Thymus (tissue), 11 donors: Measurements from ENCODE around the gene RNF214. TPM values are rescaled to one million over a fixed set of nuclear protein-coding genes. Genes with fewer than 3 reads are reported as not detected.

Experiments used
- DNase-seq, 9 donors: peaks; one replicate each; pipeline ENCODE4 v3.0.0-alpha.2; 2013; ENCODE audit warnings: low spot score in 9 of 9, low read depth in 6 of 9, missing footprints in 1 of 9
- H3K27ac ChIP-seq, 2 donors: one replicate each; pipeline ENCODE4 v1.5.1; 2013; ENCODE audit warnings: control low read depth in 1 of 2, low read depth in 1 of 2, low read length in 1 of 2, mild to moderate bottlenecking in 1 of 2, moderate library complexity in 1 of 2
- H3K27me3 ChIP-seq, 2 donors: one replicate each; pipeline ENCODE4 v1.5.1; 2013; ENCODE audit warnings: low read length in 1 of 2; ENCODE audit not compliant: control insufficient read depth in 2 of 2, insufficient read depth in 1 of 2
- H3K36me3 ChIP-seq, 2 donors: one replicate each; pipeline ENCODE4 v1.5.1; 2013; ENCODE audit warnings: low read length in 1 of 2, mild to moderate bottlenecking in 1 of 2, moderate library complexity in 1 of 2; ENCODE audit not compliant: control insufficient read depth in 2 of 2, insufficient read depth in 2 of 2
- H3K4me1 ChIP-seq, 2 donors: one replicate each; pipeline ENCODE4 v1.5.1; 2013; ENCODE audit warnings: low read length in 2 of 2; ENCODE audit not compliant: control insufficient read depth in 2 of 2, insufficient read depth in 2 of 2
- H3K4me3 ChIP-seq, 2 donors: one replicate each; pipeline ENCODE4 v1.5.1; 2013; ENCODE audit warnings: low read length in 2 of 2, control low read depth in 1 of 2, mild to moderate bottlenecking in 1 of 2
- H3K9me3 ChIP-seq, 2 donors: one replicate each; pipeline ENCODE4 v1.5.1; 2013; ENCODE audit warnings: low read length in 1 of 2, mild to moderate bottlenecking in 1 of 2; ENCODE audit not compliant: control insufficient read depth in 2 of 2, insufficient read depth in 1 of 2
- WGBS: extraction: QIAGEN DNeasy Blood & Tissue Kit; methylation state at CpG from one replicate; pipeline ENCODE4 v1.1.7; 2013; 5-methylcytosine and 5-hydroxymethylcytosine counted together
- polyA plus RNA-seq: library from polyadenylated mRNA; stranded (reverse); fragments of 200-250 nt; gene quantifications from one replicate; pipeline ENCODE4 v1.2.3, GENCODE V29; 2013
- total RNA-seq: library from RNA; stranded (reverse); fragments of 120-200 nt; gene quantifications from one replicate; pipeline ENCODE4 v1.2.4, GENCODE V29; 2013
- donor health status: healthy.

The RNF214 gene
- total and polyA plus RNA-seq, 2 donors, result 7.1 to 12.0 TPM

DNA sequence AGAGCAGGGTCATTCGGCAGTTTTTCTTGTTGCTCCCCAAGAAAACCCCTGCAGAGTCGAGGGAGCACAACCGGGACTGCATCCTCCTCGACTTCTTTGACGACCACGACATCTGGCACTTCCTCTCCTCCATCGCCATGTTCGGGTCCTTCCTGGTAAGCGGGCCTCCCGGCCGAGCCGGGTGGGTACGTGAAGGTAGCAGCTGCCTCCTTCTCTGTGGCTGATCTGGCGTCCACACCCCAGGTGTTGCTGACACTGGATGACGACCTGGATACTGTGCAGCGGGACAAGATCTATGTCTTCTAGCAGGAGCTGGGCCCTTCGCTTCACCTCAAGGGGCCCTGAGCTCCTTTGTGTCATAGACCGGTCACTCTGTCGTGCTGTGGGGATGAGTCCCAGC is 36.7 kb upstream of the RNF214 start:
- 71% methylated on average over 19 of the region's 19 CpGs for WGBS
- peaks cover 0 to 17% of the 10 kb centered on the region in 2 donors for H3K27me3 ChIP-seq
- no peak overlapping the region for H3K27ac ChIP-seq
- DNase-seq, result no peak
- H3K4me3 ChIP-seq, result no peak overlapping the region
- H3K9me3 ChIP-seq, result no peaks in the 10 kb centered on the region
- peaks cover 6 to 23% of the 10 kb centered on the region in 2 donors for H3K36me3 ChIP-seq
- H3K4me1 ChIP-seq, result no peaks in the 10 kb centered on the region

DNA sequence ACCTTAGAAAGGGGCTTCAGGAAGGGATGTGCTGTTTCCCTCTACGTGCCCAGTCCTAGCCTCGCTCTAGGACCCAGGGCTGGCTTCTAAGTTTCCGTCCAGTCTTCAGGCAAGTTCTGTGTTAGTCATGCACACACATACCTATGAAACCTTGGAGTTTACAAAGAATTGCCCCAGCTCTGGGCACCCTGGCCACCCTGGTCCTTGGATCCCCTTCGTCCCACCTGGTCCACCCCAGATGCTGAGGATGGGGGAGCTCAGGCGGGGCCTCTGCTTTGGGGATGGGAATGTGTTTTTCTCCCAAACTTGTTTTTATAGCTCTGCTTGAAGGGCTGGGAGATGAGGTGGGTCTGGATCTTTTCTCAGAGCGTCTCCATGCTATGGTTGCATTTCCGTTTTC is 35.5 kb upstream of the RNF214 start:
- no peak overlapping the region for H3K27ac ChIP-seq
- peaks cover 0 to 17% of the 10 kb centered on the region in 2 donors for H3K27me3 ChIP-seq
- DNase-seq, result no peak
- peaks cover 3 to 16% of the 10 kb centered on the region in 2 donors for H3K36me3 ChIP-seq
- H3K9me3 ChIP-seq, result no peaks in the 10 kb centered on the region
- H3K4me3 ChIP-seq, result no peak overlapping the region
- no peaks in the 10 kb centered on the region for H3K4me1 ChIP-seq
- WGBS, result 98% methylated on average over 7 of the region's 7 CpGs

DNA sequence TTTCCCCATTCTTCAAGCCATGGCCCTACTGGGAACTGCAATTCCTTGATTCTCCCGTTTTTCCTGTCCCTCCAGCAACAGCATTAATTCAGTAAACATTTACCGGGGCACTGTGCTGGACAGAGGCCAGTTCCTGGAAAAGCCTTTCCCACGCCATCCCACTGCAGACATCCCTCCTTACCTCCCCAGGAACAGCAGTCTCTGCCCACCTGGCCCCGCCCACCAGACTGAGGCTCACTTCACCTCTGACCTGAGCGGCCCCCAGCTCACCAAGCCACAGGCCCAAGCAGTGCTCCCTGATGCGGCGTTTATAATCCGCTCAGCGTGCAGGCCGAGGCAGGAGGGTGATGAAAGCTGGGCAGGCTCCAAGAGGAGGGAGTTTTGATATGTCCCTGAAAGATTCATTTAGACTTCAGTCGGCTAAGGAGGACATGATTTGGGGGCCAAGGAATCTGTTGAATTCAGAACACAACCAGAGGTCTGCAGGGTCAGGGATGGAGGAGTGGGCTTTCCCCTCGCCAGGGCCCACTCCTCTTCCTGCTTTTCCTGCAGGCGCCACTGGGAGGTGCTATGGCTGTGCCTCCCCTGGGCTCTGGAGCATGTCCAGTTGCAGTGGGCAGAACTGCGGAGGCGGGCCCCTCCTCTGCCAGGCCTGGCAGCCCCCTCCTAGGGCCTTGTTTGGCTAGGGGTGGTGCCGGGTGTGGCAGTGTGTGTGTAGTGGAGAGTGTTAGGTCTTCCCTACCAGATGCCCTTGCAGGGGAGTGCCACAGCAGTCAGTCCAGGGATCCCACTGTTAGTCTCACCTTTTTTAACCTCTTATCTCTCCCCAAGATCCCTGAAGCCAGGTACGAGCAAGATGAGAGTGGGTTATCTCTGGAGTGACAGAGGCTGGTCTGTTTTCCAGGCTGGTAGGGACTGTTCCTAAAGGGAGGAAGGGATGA is 34.7 kb upstream of the RNF214 start:
- 93% methylated on average over 17 of the region's 17 CpGs for WGBS
- no peaks in the 10 kb centered on the region for H3K4me1 ChIP-seq
- H3K4me3 ChIP-seq, result no peak overlapping the region
- H3K36me3 ChIP-seq, result peaks cover 5 to 9% of the 10 kb centered on the region in 2 donors
- no peak for DNase-seq
- no peaks in the 10 kb centered on the region for H3K9me3 ChIP-seq
- H3K27me3 ChIP-seq, result peaks cover 0 to 17% of the 10 kb centered on the region in 2 donors
- no peak overlapping the region for H3K27ac ChIP-seq

DNA sequence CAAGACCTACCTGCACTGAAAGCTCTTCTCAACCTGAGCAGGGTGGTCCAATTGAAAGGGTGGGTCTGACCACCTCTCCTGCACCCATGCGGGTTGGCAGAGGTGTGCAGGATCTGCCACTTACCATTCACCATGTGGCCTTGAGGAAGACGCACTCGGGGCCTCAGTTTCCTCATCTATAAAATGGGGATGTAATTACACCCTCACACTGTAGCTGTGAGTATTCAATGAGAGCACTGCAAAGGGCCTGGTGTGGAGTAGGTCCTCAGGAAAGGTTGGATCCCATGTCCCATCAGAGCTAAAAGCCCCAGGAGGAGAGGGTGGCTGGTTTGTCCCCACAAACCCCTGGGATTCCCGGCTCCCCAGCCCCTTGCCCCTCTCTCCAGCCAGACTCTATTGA is 33.9 kb upstream of the RNF214 start:
- 87% methylated on average over 4 of the region's 4 CpGs for WGBS
- no peak for DNase-seq
- Histone ChIP-seq H3K4me1 (no peaks in the 10 kb centered on the region), H3K36me3 (peaks cover 5 to 14% of the 10 kb centered on the region in 2 donors), H3K9me3 (no peaks in the 10 kb centered on the region), H3K27ac (no peak overlapping the region), H3K4me3 (no peak overlapping the region), H3K27me3 (peaks cover 0 to 17% of the 10 kb centered on the region in 2 donors)

DNA sequence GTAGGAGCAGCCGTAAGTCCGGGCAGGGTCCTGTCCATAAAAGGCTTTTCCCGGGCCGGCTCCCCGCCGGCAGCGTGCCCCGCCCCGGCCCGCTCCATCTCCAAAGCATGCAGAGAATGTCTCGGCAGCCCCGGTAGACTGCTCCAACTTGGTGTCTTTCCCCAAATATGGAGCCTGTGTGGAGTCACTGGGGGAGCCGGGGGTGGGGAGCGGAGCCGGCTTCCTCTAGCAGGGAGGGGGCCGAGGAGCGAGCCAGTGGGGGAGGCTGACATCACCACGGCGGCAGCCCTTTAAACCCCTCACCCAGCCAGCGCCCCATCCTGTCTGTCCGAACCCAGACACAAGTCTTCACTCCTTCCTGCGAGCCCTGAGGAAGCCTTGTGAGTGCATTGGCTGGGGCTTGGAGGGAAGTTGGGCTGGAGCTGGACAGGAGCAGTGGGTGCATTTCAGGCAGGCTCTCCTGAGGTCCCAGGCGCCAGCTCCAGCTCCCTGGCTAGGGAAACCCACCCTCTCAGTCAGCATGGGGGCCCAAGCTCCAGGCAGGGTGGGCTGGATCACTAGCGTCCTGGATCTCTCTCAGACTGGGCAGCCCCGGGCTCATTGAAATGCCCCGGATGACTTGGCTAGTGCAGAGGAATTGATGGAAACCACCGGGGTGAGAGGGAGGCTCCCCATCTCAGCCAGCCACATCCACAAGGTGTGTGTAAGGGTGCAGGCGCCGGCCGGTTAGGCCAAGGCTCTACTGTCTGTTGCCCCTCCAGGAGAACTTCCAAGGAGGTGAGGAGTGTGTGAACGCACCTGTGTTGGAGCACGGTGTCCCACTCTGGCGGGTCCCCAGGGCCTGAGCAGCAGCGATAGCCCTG is 33.2 kb upstream of the RNF214 start, which contains the start of gene TAGLN:
Gene TAGLN (plus strand): TSS at position 318 of the 863 bp plus-strand sequence. CDS start 3,644 bp downstream, outside the sequence.
- Histone ChIP-seq H3K27ac (no peak within 1 kb of the TSS), H3K4me1 (no peaks in the 10 kb centered on the region), H3K9me3 (no peaks in the 10 kb centered on the region), H3K27me3 (peaks cover 0 to 17% of the 10 kb centered on the region in 2 donors), H3K36me3 (peaks cover 8 to 20% of the 10 kb centered on the region in 2 donors), H3K4me3 (no peak within 1 kb of the TSS)
- WGBS, result 63% methylated on average over 34 of the region's 34 CpGs
- DNase-seq, result no peak

DNA sequence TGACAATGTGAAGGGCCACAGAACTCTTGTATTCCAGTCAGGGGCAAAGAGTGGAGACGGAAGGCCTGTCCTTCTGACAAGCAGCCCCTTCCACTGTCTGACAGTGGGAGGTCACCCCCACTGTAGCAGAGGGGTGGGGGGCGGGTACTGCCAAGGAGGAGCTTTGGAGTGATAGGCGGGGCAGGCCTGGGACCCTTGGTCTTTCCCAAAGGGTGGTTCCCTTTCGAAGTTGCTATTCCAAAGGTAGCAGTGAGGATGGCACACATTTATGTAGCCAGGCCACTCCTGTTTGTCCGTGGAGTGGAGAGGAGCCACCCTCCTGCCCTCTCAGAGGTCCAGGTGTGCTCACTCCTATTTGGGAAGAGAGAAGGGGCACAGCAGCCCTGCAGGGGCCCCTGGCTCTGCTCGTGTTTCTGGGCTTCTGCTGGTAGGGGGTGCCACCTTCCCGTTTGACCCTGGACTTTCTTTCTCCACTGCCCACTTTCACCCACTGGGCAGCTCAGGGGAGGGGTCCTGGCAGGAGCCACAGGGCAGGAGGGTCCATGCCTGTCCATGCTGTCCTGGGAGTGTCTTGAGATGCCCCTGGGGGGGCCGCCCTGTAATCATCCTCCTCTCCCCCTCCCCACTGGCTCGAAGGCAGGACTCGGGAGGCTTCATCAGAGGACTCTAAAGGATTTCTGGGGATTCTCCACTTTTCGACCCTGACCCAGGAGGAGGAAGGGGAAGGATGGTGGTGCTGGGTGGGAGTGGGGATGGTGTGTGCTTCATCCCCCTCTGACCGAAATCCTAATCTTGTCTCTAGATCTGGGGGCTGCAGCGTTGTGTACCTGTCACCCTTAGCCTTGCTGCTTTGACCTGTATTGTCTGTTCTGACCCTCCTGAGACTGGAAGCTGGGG is 32.3 kb upstream of the RNF214 start:
- Histone ChIP-seq H3K9me3 (no peaks in the 10 kb centered on the region), H3K27me3 (peaks cover 0 to 17% of the 10 kb centered on the region in 2 donors), H3K36me3 (peaks cover 16 to 29% of the 10 kb centered on the region in 2 donors), H3K4me1 (no peaks in the 10 kb centered on the region), H3K27ac (no peak overlapping the region), H3K4me3 (no peak overlapping the region)
- DNase-seq, result no peak
- WGBS, result 84% methylated on average over 13 of the region's 13 CpGs

DNA sequence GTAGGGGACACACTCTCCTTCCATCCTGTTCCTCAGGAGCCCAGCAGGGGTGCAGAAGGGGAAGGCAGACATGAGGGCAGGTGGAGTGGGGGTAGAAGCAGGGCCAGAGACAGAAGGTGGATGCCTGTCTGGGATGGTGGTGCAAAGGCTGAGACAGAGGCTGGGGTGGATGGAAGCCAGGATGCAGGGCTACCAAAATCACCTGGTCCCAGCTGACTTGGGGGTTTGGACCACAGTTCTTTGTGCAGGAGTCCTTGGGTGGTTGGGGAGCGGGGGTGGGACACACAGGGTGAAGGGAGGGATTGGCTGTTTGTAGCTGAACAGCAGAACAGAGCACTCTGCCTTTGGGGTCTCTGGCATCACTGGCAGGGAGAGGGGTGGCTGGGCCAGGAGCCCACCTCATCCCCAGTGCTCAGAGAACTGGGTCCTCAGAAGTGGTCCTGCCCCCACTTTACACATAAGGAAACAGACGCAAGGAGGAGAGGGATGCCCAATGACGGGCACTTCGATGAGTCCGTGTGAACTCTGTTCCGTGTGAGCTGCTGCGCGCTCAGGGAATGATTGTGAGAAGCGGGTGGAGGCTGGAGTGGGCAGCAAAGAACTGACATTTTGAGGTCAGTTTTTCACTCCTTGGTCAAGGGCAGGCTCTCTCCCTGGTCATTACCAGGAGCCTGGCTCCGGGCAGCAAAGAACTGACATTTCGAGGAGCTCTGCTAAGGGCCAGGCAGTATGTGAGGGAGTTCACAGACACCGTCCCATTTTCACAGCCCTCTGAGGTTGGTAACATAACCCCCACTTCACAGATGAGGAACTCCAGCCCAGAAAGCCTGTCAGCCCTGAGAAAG is 31.4 kb upstream of the RNF214 start:
- Histone ChIP-seq H3K4me1 (no peaks in the 10 kb centered on the region), H3K27me3 (peaks cover 0 to 17% of the 10 kb centered on the region in 2 donors), H3K4me3 (no peak overlapping the region), H3K36me3 (peaks cover 20 to 33% of the 10 kb centered on the region in 2 donors), H3K27ac (no peak overlapping the region), H3K9me3 (no peaks in the 10 kb centered on the region)
- DNase-seq, result no peak
- WGBS, result 93% methylated on average over 12 of the region's 12 CpGs
